ENCODE results near the gene NUP98. TPM values are rescaled to one million over a fixed set of nuclear protein-coding genes. Genes with fewer than 3 reads are reported as not detected.

Gene NUP98
- total RNA-seq, 2 donors from 2014 or later, result 127 to 136 TPM

DNA sequence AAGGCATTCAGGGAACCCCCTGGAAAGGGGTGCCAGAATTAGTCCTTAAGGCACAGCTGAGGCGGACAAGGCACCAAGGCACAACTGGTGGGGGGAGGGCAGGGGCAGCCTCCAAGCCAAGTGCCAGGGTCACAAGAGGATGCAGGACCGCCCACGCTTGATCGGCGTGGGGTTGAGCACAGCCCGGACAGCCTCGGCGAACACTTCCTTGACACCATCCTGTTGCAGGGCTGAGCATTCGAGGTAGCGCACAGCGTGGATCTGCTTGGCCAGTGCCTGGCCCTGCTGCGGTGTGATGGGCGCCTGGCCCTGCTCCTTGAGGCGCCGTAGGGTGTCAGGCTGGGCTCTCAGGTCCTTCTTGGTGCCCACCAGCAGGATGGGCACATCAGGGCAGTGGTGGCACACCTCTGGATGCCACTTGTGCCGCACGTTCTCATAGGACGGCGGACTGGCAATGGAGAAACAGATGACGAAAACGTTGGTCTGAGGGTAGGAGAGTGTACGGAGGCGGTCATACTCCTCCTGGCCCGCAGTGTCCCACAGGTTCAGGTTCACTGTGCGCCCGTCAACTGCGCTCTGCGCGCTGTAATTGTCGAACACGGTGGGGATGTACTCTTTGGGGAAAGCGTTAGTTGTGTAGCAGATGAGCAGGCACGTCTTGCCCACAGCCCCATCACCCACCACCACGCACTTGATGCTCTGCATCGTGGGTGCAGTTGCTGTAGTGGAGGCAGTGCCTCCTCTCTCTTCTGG is 30.3 kb upstream of the NUP98 start:
- no peak for DNase-seq (ENCODE audit: low spot score)
- intact Hi-C loops (cut with DNase I), result no loop called here
- H3K36me3 ChIP-seq, result peaks cover 0 to 6% of the 10 kb centered on the region in 2 donors
- no peaks in the 10 kb centered on the region for H3K27me3 ChIP-seq (replicated peaks; ENCODE audit: insufficient read depth)
- no peak overlapping the region for H3K4me3 ChIP-seq
- no peak overlapping the region for H3K27ac ChIP-seq
- 92% methylated on average over 35 of the region's 35 CpGs for WGBS
- H3K4me1 ChIP-seq (replicated peaks), result no peaks in the 10 kb centered on the region
- TF ChIP-seq POLR2AphosphoS5 (IDR thresholded peaks at IDR 0.05), result no peak
- TF ChIP-seq, protein P1, sequence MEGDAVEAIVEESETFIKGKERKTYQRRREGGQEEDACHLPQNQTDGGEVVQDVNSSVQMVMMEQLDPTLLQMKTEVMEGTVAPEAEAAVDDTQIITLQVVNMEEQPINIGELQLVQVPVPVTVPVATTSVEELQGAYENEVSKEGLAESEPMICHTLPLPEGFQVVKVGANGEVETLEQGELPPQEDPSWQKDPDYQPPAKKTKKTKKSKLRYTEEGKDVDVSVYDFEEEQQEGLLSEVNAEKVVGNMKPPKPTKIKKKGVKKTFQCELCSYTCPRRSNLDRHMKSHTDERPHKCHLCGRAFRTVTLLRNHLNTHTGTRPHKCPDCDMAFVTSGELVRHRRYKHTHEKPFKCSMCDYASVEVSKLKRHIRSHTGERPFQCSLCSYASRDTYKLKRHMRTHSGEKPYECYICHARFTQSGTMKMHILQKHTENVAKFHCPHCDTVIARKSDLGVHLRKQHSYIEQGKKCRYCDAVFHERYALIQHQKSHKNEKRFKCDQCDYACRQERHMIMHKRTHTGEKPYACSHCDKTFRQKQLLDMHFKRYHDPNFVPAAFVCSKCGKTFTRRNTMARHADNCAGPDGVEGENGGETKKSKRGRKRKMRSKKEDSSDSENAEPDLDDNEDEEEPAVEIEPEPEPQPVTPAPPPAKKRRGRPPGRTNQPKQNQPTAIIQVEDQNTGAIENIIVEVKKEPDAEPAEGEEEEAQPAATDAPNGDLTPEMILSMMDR (IDR thresholded peaks at IDR 0.05), result no peak
- no peak for TF ChIP-seq POLR2A (IDR thresholded peaks at IDR 0.05)
- H3K9me3 ChIP-seq, result no peaks in the 10 kb centered on the region

GRCh38 chr11:3826721-3827120 is 29.4 kb upstream of the NUP98 start:
- WGBS, result 88% methylated on average over 3 of the region's 3 CpGs
- H3K36me3 ChIP-seq, result peaks cover 0 to 6% of the 10 kb centered on the region in 2 donors

DNA sequence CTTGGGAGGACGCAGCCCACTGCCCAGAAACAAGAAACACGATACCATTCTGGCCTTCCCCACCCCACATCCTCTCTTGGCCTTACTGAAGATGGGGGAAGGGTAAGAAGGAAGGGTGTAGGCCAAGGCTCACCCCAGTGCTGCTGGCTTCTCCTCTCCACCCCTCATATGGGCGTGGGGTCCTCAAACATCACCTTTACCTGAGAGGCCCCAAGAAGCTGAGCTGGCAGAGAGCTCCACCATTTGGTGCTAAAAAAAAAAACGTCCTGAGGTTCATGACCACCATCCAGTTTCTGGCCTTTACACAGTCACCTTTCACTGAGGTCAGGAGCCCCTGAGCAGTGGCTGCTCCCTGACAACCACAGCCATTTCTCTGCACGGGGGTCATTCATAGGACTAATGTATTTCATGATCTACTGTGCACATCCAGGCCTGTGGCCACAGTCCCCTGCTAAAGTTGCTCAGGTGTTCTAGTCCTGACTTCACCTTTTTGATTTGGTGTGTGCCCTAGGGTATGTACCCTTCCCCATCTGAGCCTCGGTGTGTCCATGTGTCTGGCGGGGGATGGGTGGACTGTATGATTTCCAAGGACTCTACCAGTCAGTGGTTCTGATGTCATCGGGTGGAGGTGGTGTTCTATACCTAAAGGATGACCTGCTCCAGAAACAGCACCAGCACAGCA is 28.3 kb upstream of the NUP98 start:
- peaks cover 0 to 6% of the 10 kb centered on the region in 2 donors for H3K36me3 ChIP-seq
- no peak overlapping the region for H3K27ac ChIP-seq
- no peak overlapping the region for H3K4me3 ChIP-seq
- TF ChIP-seq POLR2AphosphoS5 (IDR thresholded peaks at IDR 0.05), result no peak
- TF ChIP-seq, protein P1 (IDR thresholded peaks at IDR 0.05), result no peak
- H3K27me3 ChIP-seq (replicated peaks; ENCODE audit: insufficient read depth), result no peaks in the 10 kb centered on the region
- WGBS, result 69% methylated on average over 8 of the region's 8 CpGs
- intact Hi-C loops (cut with DNase I), result no loop called here
- DNase-seq (ENCODE audit: low spot score), result no peak
- no peaks in the 10 kb centered on the region for H3K4me1 ChIP-seq (replicated peaks)
- no peaks in the 10 kb centered on the region for H3K9me3 ChIP-seq

More at GRCh38 chr11:3826721-3827120, 29.4 kb upstream of the NUP98 start:
- no peak overlapping the region for H3K27ac ChIP-seq
- intact Hi-C loops (cut with DNase I), result no loop called here
- H3K9me3 ChIP-seq, result no peaks in the 10 kb centered on the region
- H3K27me3 ChIP-seq (replicated peaks; ENCODE audit: insufficient read depth), result no peaks in the 10 kb centered on the region
- TF ChIP-seq POLR2A (IDR thresholded peaks at IDR 0.05) (no peak), POLR2AphosphoS5 (IDR thresholded peaks at IDR 0.05) (no peak)
- TF ChIP-seq, protein P1 (IDR thresholded peaks at IDR 0.05), result no peak
- no peak for DNase-seq (ENCODE audit: low spot score)
- H3K4me3 ChIP-seq, result no peak overlapping the region
- H3K4me1 ChIP-seq (replicated peaks), result no peaks in the 10 kb centered on the region

- TF ChIP-seq, protein P1 (IDR thresholded peaks at IDR 0.05), result peak in 2 of 4 experiments; percentile 42 to 59
- no peak for TF ChIP-seq POLR2A (IDR thresholded peaks at IDR 0.05)
- Histone ChIP-seq H3K4me3 (no peak overlapping the region), H3K9me3 (no peaks in the 10 kb centered on the region), H3K27me3 (replicated peaks; ENCODE audit: insufficient read depth) (no peaks in the 10 kb centered on the region), H3K36me3 (peaks cover 0 to 6% of the 10 kb centered on the region in 2 donors), H3K27ac (no peak overlapping the region), H3K4me1 (replicated peaks) (no peaks in the 10 kb centered on the region)
- no peak for DNase-seq (ENCODE audit: low spot score)
- intact Hi-C loops (cut with DNase I), result no loop called here
- 78% methylated on average over 18 of the region's 18 CpGs for WGBS
Measured at GRCh38 chr11:3824714-3825472, 27.5 kb upstream of the NUP98 start.
